GM23248 (cell line): ENCODE results near the gene VPS33A. TPM values are rescaled to one million over a fixed set of nuclear protein-coding genes. Genes with fewer than 3 reads are reported as not detected.

Source experiments
- DNase-seq: peaks from one replicate; pipeline ENCODE4 v3.0.0-alpha.2; 2015
- H2AFZ ChIP-seq: fragments of 200-600 bp; sonication (generic); 2 replicates; pipeline ENCODE4 v1.6.1; 2016; ENCODE audit warnings: antibody characterized with exemption
- H3F3A ChIP-seq: fragments of 200-600 bp; sonication (generic); 2 replicates; pipeline ENCODE4 v1.6.1; 2016; ENCODE audit warnings: mild to moderate bottlenecking, antibody characterized with exemption, mixed run types; ENCODE audit not compliant: insufficient read depth
- H3K27ac ChIP-seq: fragments of 200-600 bp; sonication (generic); 2 replicates; pipeline ENCODE4 v1.5.1; 2016; ENCODE audit warnings: mild to moderate bottlenecking
- H3K27me3 ChIP-seq: fragments of 200-600 bp; sonication (generic); replicated peaks from 2 replicates; pipeline ENCODE4 v1.6.1; 2016; ENCODE audit warnings: mild to moderate bottlenecking; ENCODE audit not compliant: insufficient read depth
- H3K36me3 ChIP-seq: fragments of 200-600 bp; sonication (generic); 2 replicates; pipeline ENCODE4 v1.6.1; 2016; ENCODE audit warnings: low read depth, mild to moderate bottlenecking
- H3K4me1 ChIP-seq: fragments of 200-600 bp; sonication (generic); 2 replicates; pipeline ENCODE4 v1.6.1; 2016; ENCODE audit warnings: mild to moderate bottlenecking; ENCODE audit not compliant: insufficient read depth
- H3K4me2 ChIP-seq: fragments of 200-600 bp; sonication (generic); one replicate; pipeline ENCODE4 v1.6.1; 2016; ENCODE audit warnings: mild to moderate bottlenecking; ENCODE audit not compliant: unreplicated experiment
- H3K4me3 ChIP-seq: fragments of 200-600 bp; sonication (generic); 2 replicates; pipeline ENCODE4 v1.5.1; 2016; ENCODE audit warnings: mild to moderate bottlenecking
- H3K79me2 ChIP-seq: fragments of 200-600 bp; sonication (generic); 2 replicates; pipeline ENCODE4 v1.6.1; 2016; ENCODE audit warnings: mild to moderate bottlenecking; ENCODE audit not compliant: insufficient read depth
- H3K9ac ChIP-seq: fragments of 200-600 bp; sonication (generic); 2 replicates; pipeline ENCODE4 v1.6.1; 2016; ENCODE audit warnings: mild to moderate bottlenecking
- H3K9me2 ChIP-seq: fragments of 200-600 bp; sonication (generic); 2 replicates; pipeline ENCODE4 v1.6.1; 2016; ENCODE audit warnings: mixed run types, mild to moderate bottlenecking, moderate library complexity; ENCODE audit not compliant: insufficient read depth
- H3K9me3 ChIP-seq: fragments of 200-600 bp; sonication (generic); one replicate; pipeline ENCODE4 v1.6.1; 2017; ENCODE audit warnings: low read depth
- H4K20me1 ChIP-seq: fragments of 200-600 bp; sonication (generic); 2 replicates; pipeline ENCODE4 v1.6.0; 2016; ENCODE audit not compliant: insufficient read depth
- EZH2 ChIP-seq: fragments of 200-600 bp; sonication (generic); IDR thresholded peaks from 2 replicates; pipeline ENCODE4 v1.6.1; 2018; ENCODE audit warnings: antibody characterized with exemption, mild to moderate bottlenecking; ENCODE audit not compliant: insufficient read depth, poor library complexity, severe bottlenecking
- EZH2phosphoT487 ChIP-seq: fragments of 200-600 bp; sonication (generic); IDR thresholded peaks from 2 replicates; pipeline ENCODE4 v1.6.1; 2018; ENCODE audit warnings: antibody characterized with exemption, moderate library complexity, mild to moderate bottlenecking, low read depth; ENCODE audit not compliant: insufficient read depth
- WGBS, 2 experiments: methylation state at CpG; one replicate each; pipeline ENCODE4 v1.1.6; 2015 to 2017; ENCODE audit warnings: low lambda C conversion rate in 2 of 2, low coverage in 1 of 2; ENCODE audit errors: missing lambda C conversion rate in 2 of 2; 5-methylcytosine and 5-hydroxymethylcytosine counted together
- in situ Hi-C: fragments of 300-500 bp; cut with MboI; formaldehyde crosslinking; loops from 2 replicates; pipeline ENCODE4 v1.15.0; 2020
- polyA plus RNA-seq: library from polyadenylated mRNA; unstranded; fragments of >200 nt; fragmentation: Nextera tagmentation; extraction: Ambion mirVana; gene quantifications from 2 replicates; pipeline ENCODE4 v1.2.1, GENCODE V29; 2016
- total RNA-seq: library from RNA; depleted of rRNA; stranded (reverse); fragments of >200 nt; shearing (Covaris generic); gene quantifications from 2 replicates; pipeline ENCODE4 v1.2.3, GENCODE V29; 2014

Gene VPS33A
- total and polyA plus RNA-seq, 2 experiments from 2014 or later, result 16.0 to 16.2 TPM

DNA sequence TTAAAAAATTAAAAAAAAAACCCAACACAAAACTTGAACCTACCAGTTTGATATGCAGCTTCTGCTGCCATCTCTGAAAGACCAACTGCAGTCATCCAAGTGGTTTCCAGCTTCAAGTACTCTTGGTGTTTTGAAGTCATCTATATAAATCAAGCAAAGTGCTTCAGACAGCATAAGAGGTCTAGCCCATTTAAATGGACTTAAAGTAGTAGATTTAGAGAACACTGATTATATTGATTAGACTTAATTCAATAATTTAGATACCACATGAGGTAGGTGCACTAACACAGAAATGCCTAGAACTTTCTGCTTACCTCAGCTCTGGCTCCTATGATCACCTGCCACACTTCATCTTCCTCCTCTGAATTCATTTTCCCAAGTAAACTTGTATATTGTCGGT lies 49.8 kb downstream of the VPS33A start:
- Histone ChIP-seq H3K9me3 (no peaks in the 10 kb centered on the region), H3K36me3 (peaks cover 59% of the 10 kb centered on the region)
- 98 to 100% methylated on average over 1 of the region's 1 CpG for WGBS, 2 experiments

DNA sequence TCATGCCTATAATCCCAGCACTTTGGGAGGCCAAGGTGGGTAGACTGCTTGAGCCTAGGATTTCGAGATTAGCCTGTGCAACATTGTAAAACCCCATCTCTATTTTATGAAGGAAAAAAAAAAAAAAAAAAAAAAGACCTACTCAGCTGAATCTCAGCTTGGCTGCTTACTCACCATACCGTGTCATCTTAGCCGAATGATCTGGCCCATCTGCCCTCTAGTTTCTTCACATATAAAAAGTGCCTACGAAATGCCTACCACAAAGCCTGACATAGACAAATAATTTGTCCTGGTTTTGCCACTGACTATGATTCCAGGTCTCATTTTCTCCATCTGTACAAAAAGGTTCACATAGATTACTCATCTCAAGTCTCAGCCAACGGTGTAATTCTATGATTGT lies 50.5 kb downstream of the VPS33A start:
- Histone ChIP-seq H3K27me3 (no peaks in the 10 kb centered on the region), H3F3A (no peaks in the 10 kb centered on the region), H3K36me3 (peaks cover 61% of the 10 kb centered on the region), H3K4me3 (no peak overlapping the region), H3K9me3 (no peaks in the 10 kb centered on the region), H3K4me2 (no peak overlapping the region), H3K27ac (no peak overlapping the region), H3K79me2 (peaks cover 33% of the 10 kb centered on the region), H3K4me1 (no peaks in the 10 kb centered on the region), H3K9ac (no peak overlapping the region), H3K9me2 (no peaks in the 10 kb centered on the region), H2AFZ (no peak overlapping the region), H4K20me1 (no peaks in the 10 kb centered on the region)
- DNase-seq, result peak; percentile 57
- in situ Hi-C loops, result no loop called here
- 76 to 89% methylated on average over 5 of the region's 5 CpGs for WGBS, 2 experiments
- no peak for TF ChIP-seq EZH2phosphoT487
- no peak for TF ChIP-seq EZH2

More for the DNA sequence above, 49.8 kb downstream of the VPS33A start:
- H3F3A ChIP-seq, result no peaks in the 10 kb centered on the region
- H3K9ac ChIP-seq, result no peak overlapping the region
- in situ Hi-C loops, result no loop called here
- no peak for DNase-seq
- TF ChIP-seq EZH2phosphoT487 (no peak), EZH2 (no peak)
- H3K27ac ChIP-seq, result no peak overlapping the region
- no peaks in the 10 kb centered on the region for H4K20me1 ChIP-seq
- H3K79me2 ChIP-seq, result peaks cover 40% of the 10 kb centered on the region
- no peak overlapping the region for H3K4me3 ChIP-seq
- no peaks in the 10 kb centered on the region for H3K4me1 ChIP-seq
- H3K27me3 ChIP-seq, result no peaks in the 10 kb centered on the region
- H3K9me2 ChIP-seq, result no peaks in the 10 kb centered on the region
- no peak overlapping the region for H2AFZ ChIP-seq
- H3K4me2 ChIP-seq, result no peak overlapping the region

DNA sequence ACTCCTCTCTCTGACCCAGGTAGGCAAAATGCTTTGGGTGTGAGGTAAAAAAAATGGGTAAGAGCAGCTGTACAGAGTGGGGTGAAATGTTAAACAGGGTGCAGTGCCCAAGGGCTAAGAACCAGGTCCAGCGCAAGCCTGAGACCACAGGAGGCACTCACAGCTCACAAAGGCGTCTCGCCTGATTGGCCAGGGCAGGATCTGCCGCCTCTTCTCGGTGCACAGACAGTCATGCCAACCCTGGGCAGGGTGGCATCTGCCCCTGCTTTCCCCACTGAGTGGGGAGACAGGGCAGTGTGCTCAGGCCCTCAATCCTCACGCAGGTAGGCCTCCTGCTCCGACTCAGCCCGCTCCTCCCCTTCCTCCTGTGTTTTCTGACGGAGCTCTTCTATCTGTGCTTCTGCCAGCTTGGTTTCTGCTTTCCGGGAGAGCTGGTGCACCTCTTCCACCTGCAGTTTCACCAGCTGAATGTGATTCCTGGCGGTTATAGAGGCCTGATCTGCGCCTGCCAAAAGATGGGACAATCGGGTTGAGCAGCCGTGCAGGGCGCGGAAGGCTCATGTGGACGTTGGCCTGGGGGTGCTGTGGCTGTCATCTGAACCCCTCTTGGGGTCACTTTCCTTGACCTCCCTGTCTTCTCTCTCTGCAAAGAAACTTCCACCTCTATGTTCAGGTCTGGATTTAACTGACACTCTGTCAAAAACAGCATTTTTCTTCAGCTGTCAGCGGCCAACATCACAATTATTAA lies 58.0 kb downstream of the VPS33A start:
- DNase-seq, result no peak
- Histone ChIP-seq H3K4me1 (no peaks in the 10 kb centered on the region), H3K27me3 (no peaks in the 10 kb centered on the region; the same call in 1 of the 2 replicates), H3F3A (peaks cover 11% of the 10 kb centered on the region; the same call in 1 of the 2 replicates), H2AFZ (no peak overlapping the region), H3K9me3 (no peaks in the 10 kb centered on the region), H4K20me1 (no peaks in the 10 kb centered on the region), H3K4me2 (no peak overlapping the region), H3K9me2 (no peaks in the 10 kb centered on the region), H3K9ac (no peak overlapping the region), H3K36me3 (peaks cover 16% of the 10 kb centered on the region), H3K27ac (no peak overlapping the region), H3K79me2 (no peaks in the 10 kb centered on the region), H3K4me3 (no peak overlapping the region)
- 94 to 96% methylated on average over 18 of the region's 18 CpGs for WGBS, 2 experiments
- in situ Hi-C loops, result no loop called here
- TF ChIP-seq EZH2 (no peak), EZH2phosphoT487 (no peak)

DNA sequence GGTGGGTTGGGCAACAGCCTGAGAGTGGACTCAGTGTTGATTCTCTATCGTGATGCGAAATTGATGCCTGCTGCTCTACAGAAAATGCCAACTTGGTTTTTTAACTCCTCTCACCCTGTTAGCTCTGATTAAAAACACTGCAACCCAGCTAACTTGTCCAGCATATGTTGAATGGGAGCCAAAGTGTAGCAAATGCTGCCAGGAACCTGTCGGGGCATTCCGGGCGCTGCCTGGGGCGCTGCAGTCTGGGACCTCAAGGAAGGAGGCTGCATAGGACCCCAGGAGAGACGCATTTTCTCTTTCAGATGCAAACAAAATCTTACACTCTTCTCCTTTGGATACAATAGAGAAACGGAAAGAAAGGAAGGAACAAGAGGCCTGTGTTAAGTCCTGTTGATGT lies 58.9 kb downstream of the VPS33A start:
- no peak overlapping the region for H3K9ac ChIP-seq
- H4K20me1 ChIP-seq, result no peaks in the 10 kb centered on the region
- no peak overlapping the region for H3K4me3 ChIP-seq
- H3K36me3 ChIP-seq, result peaks cover 8% of the 10 kb centered on the region; the same call in 1 of the 2 replicates
- in situ Hi-C loops, result no loop called here
- H3K27ac ChIP-seq, result no peak overlapping the region
- peaks cover 14% of the 10 kb centered on the region; the same call in 1 of the 2 replicates for H3F3A ChIP-seq
- no peaks in the 10 kb centered on the region for H3K4me1 ChIP-seq
- H3K9me2 ChIP-seq, result no peaks in the 10 kb centered on the region
- no peaks in the 10 kb centered on the region; the same call in 1 of the 2 replicates for H3K27me3 ChIP-seq
- no peak overlapping the region for H2AFZ ChIP-seq
- no peak overlapping the region for H3K4me2 ChIP-seq
- no peaks in the 10 kb centered on the region for H3K9me3 ChIP-seq
- TF ChIP-seq EZH2, result no peak
- TF ChIP-seq EZH2phosphoT487, result no peak
- no peak for DNase-seq
- WGBS, 2 experiments, result 89 to 95% methylated on average over 7 to 8 of the region's 8 CpGs
- no peaks in the 10 kb centered on the region for H3K79me2 ChIP-seq
